HG03045 (cell line): ENCODE results near the gene CD38.
"Not testable (repeated sequence)": the region's sequence is repeated elsewhere in the genome, so short reads cannot be mapped to it uniquely, and the experiment has no call there.

Source experiments
- ATAC-seq: cut with Tn5 transposase; IDR thresholded peaks from one replicate; pipeline ENCODE4 v1.9.1; 2021; ENCODE audit warnings: mild to moderate bottlenecking, moderate library complexity; ENCODE audit not compliant: unreplicated experiment

Gene CD38

GRCh38 chr4:15861198-15861597 lies 83.1 kb downstream of the CD38 start:
- not testable (repeated sequence) for ATAC-seq

GRCh38 chr4:15864651-15865566 lies 86.8 kb downstream of the CD38 start:
- ATAC-seq = no peak

- no peak for ATAC-seq
Observed at GRCh38 chr4:15868111-15868510, 90.0 kb downstream of the CD38 start.

- no peak for ATAC-seq
Observed at GRCh38 chr4:15868826-15869413, 90.8 kb downstream of the CD38 start.

- ATAC-seq = no peak
Observed at GRCh38 chr4:15870079-15870478, 92.0 kb downstream of the CD38 start.

- ATAC-seq = no peak
Observed at GRCh38 chr4:15870921-15871664, 93.0 kb downstream of the CD38 start.

- no peak for ATAC-seq
Observed at GRCh38 chr4:15873117-15873516, 95.0 kb downstream of the CD38 start.

GRCh38 chr4:15874671-15875070 lies 96.5 kb downstream of the CD38 start:
- no peak for ATAC-seq

- no peak for ATAC-seq
Observed at GRCh38 chr4:15875663-15876460, 97.7 kb downstream of the CD38 start.

- no peak for ATAC-seq
Observed at GRCh38 chr4:15878011-15878410, 99.9 kb downstream of the CD38 start.

GRCh38 chr4:15881820-15882219 lies 103.7 kb downstream of the CD38 start:
- no peak for ATAC-seq

- peak; percentile 82 for ATAC-seq
Observed at GRCh38 chr4:15882675-15883086, 104.6 kb downstream of the CD38 start.

- no peak for ATAC-seq
Observed at GRCh38 chr4:15883610-15884243, 105.6 kb downstream of the CD38 start.

- no peak for ATAC-seq
Observed at GRCh38 chr4:15884666-15885065, 106.5 kb downstream of the CD38 start.

- ATAC-seq = no peak
Observed at GRCh38 chr4:15885422-15885821, 107.3 kb downstream of the CD38 start.

- ATAC-seq = no peak
Observed at GRCh38 chr4:15888515-15888914, 110.4 kb downstream of the CD38 start.

- no peak for ATAC-seq
Observed at GRCh38 chr4:15890246-15890829, 112.2 kb downstream of the CD38 start.

GRCh38 chr4:15891312-15891711 lies 113.2 kb downstream of the CD38 start:
- ATAC-seq = no peak

- no peak for ATAC-seq
Observed at GRCh38 chr4:15893962-15894361, 115.8 kb downstream of the CD38 start.

GRCh38 chr4:15894393-15894792 lies 116.3 kb downstream of the CD38 start:
- no peak for ATAC-seq
